Measurements from ENCODE around the gene ADAM12. TPM values are rescaled to one million over a fixed set of nuclear protein-coding genes. Genes with fewer than 3 reads are reported as not detected.

Gene ADAM12
- polyA plus RNA-seq, 1 donor from 2014 or later = 0.09 TPM

- H3K36me3 ChIP-seq (ENCODE audit: insufficient read depth, low read length) = no peaks in the 10 kb centered on the region
- no peaks in the 10 kb centered on the region for H3K27me3 ChIP-seq (ENCODE audit: insufficient read depth, low read depth, low read length)
- H3K79me2 ChIP-seq (replicated peaks; ENCODE audit: insufficient read depth, low read length) = no peaks in the 10 kb centered on the region
- no peaks in the 10 kb centered on the region for H3K9me2 ChIP-seq (ENCODE audit: insufficient read depth, low read length)
- no peaks in the 10 kb centered on the region for H3F3A ChIP-seq (ENCODE audit: insufficient read depth, low read length, poor library complexity, severe bottlenecking)
- TF ChIP-seq TAF1 (IDR thresholded peaks at IDR 0.05; ENCODE audit: low read depth) = no peak
- no peak for TF ChIP-seq SMC3 (conservative IDR thresholded peaks at IDR 0.05; ENCODE audit: poor library complexity)
- no peaks in the 10 kb centered on the region for H3K9me3 ChIP-seq (ENCODE audit: low read length)
- no peak overlapping the region for H3K27ac ChIP-seq (ENCODE audit: low read length)
- H3K9ac ChIP-seq (ENCODE audit: low read length) = no peak overlapping the region
- H3K4me3 ChIP-seq (ENCODE audit: low read length) = no peak overlapping the region
- H3K4me2 ChIP-seq (ENCODE audit: low read length) = no peak overlapping the region
- H2AFZ ChIP-seq (ENCODE audit: low read depth, low read length) = no peak overlapping the region
- no peaks in the 10 kb centered on the region for H4K20me1 ChIP-seq (ENCODE audit: insufficient read depth)
Measured at GRCh38 chr10:126233182-126234148, 154.8 kb downstream of the ADAM12 start.

GRCh38 chr10:126230587-126230986, 157.7 kb downstream of the ADAM12 start:
- H4K20me1 ChIP-seq (ENCODE audit: insufficient read depth) = no peaks in the 10 kb centered on the region
- no peaks in the 10 kb centered on the region for H3F3A ChIP-seq (ENCODE audit: insufficient read depth, low read length, poor library complexity, severe bottlenecking)
- no peak overlapping the region for H3K27ac ChIP-seq (ENCODE audit: low read length)
- no peak overlapping the region for H2AFZ ChIP-seq (ENCODE audit: low read depth, low read length)
- H3K9me2 ChIP-seq (ENCODE audit: insufficient read depth, low read length) = no peaks in the 10 kb centered on the region
- no peak overlapping the region for H3K4me3 ChIP-seq (ENCODE audit: low read length)
- no peaks in the 10 kb centered on the region for H3K79me2 ChIP-seq (replicated peaks; ENCODE audit: insufficient read depth, low read length)
- TF ChIP-seq TAF1 (IDR thresholded peaks at IDR 0.05; ENCODE audit: low read depth) (no peak), CTCF (IDR thresholded peaks at IDR 0.05; ENCODE audit: poor library complexity, severe bottlenecking) (no peak), EZH2 (IDR thresholded peaks at IDR 0.05; ENCODE audit: borderline replicate concordance, insufficient read depth, low read length, poor library complexity, severe bottlenecking) (no peak), REST (IDR thresholded peaks at IDR 0.05; ENCODE audit: borderline replicate concordance) (no peak), MXI1 (conservative IDR thresholded peaks at IDR 0.05; ENCODE audit: poor library complexity, severe bottlenecking) (no peak), POLR2AphosphoS5 (IDR thresholded peaks at IDR 0.05) (no peak), EP300 (conservative IDR thresholded peaks at IDR 0.05; ENCODE audit: poor library complexity, severe bottlenecking) (no peak), RAD21 (conservative IDR thresholded peaks at IDR 0.05) (no peak), SMC3 (conservative IDR thresholded peaks at IDR 0.05; ENCODE audit: poor library complexity) (no peak)
- no peaks in the 10 kb centered on the region for H3K27me3 ChIP-seq (ENCODE audit: insufficient read depth, low read depth, low read length)
- no peaks in the 10 kb centered on the region for H3K9me3 ChIP-seq (ENCODE audit: low read length)
- H3K36me3 ChIP-seq (ENCODE audit: insufficient read depth, low read length) = no peaks in the 10 kb centered on the region
- no peak overlapping the region for H3K4me2 ChIP-seq (ENCODE audit: low read length)
- H3K9ac ChIP-seq (ENCODE audit: low read length) = no peak overlapping the region
